Measurements from ENCODE around the gene C1orf50.

C1orf50 gene

DNA sequence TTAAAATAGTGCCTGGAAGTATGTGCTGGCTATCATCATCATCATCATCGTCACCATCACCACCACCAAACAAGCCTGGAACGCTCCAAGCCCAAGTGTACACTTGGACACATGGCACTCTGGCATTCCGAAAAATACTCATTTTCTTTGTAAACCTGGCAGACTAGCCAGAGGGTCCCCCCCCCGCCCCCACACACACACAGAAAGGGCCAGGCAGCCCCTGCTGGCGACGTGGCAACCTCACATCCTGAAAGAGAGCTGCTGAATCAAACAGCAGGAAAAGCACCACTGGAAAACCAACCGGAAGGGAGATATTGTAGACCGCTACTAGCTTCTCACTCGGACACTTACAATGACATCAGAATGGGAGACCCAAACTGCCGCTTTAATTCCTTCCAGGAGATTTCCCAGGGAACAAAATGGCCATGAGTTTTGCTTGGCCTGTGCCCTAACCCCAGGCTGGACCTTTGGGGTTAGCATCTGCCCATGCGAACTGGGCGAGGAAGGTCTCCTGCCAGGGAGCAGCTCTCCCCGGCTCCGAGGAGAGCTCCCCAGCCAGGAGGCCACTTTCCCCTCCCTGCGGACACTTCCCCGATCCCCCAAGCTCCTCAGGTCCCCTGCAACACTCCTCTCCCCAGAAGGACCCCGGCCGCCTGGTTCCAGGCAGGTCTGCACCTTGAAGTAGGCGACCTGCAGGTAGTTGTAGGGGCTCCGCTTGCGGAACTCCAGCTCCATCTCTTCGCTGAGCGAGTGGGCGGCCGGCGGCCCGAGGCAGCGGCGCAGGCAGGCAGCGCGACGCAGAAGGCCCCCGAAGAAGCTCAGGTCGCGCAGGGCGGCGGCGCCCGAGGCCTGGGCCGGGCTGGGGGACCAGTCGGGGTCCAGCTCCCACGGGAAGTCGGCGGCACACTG is 963 bp upstream of the C1orf50 start (continued):
- TF ChIP-seq ZNF670 (tag by site-specific recombination; IDR thresholded peaks at IDR 0.05; ENCODE audit: low read depth), result no peak
- no peak for TF ChIP-seq YY2 (tag by site-specific recombination; IDR thresholded peaks at IDR 0.05)
- no peak for TF ChIP-seq ZSCAN30 (tag by site-specific recombination; IDR thresholded peaks at IDR 0.05)
- peak; percentile 18; the same call in 1 of the 2 replicates for TF ChIP-seq ZNF2 (tag by site-specific recombination; IDR thresholded peaks at IDR 0.05)
- peak; percentile 44 for TF ChIP-seq ZFHX2 (tag by site-specific recombination; conservative IDR thresholded peaks at IDR 0.05)
- TF ChIP-seq, protein P1, sequence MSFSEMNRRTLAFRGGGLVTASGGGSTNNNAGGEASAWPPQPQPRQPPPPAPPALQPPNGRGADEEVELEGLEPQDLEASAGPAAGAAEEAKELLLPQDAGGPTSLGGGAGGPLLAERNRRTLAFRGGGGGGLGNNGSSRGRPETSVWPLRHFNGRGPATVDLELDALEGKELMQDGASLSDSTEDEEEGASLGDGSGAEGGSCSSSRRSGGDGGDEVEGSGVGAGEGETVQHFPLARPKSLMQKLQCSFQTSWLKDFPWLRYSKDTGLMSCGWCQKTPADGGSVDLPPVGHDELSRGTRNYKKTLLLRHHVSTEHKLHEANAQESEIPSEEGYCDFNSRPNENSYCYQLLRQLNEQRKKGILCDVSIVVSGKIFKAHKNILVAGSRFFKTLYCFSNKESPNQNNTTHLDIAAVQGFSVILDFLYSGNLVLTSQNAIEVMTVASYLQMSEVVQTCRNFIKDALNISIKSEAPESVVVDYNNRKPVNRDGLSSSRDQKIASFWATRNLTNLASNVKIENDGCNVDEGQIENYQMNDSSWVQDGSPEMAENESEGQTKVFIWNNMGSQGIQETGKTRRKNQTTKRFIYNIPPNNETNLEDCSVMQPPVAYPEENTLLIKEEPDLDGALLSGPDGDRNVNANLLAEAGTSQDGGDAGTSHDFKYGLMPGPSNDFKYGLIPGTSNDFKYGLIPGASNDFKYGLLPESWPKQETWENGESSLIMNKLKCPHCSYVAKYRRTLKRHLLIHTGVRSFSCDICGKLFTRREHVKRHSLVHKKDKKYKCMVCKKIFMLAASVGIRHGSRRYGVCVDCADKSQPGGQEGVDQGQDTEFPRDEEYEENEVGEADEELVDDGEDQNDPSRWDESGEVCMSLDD (tag by site-specific recombination; IDR thresholded peaks at IDR 0.05), result 0 out of 2 replicates have a peak, but pooled peaks have one; percentile 26
- TF ChIP-seq, protein P2, sequence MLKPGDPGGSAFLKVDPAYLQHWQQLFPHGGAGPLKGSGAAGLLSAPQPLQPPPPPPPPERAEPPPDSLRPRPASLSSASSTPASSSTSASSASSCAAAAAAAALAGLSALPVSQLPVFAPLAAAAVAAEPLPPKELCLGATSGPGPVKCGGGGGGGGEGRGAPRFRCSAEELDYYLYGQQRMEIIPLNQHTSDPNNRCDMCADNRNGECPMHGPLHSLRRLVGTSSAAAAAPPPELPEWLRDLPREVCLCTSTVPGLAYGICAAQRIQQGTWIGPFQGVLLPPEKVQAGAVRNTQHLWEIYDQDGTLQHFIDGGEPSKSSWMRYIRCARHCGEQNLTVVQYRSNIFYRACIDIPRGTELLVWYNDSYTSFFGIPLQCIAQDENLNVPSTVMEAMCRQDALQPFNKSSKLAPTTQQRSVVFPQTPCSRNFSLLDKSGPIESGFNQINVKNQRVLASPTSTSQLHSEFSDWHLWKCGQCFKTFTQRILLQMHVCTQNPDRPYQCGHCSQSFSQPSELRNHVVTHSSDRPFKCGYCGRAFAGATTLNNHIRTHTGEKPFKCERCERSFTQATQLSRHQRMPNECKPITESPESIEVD (tag by site-specific recombination; IDR thresholded peaks at IDR 0.05), result no peak
- TF ChIP-seq MZF1 (tag by site-specific recombination; IDR thresholded peaks at IDR 0.05; ENCODE audit: borderline replicate concordance), result no peak
- TF ChIP-seq, protein P3, sequence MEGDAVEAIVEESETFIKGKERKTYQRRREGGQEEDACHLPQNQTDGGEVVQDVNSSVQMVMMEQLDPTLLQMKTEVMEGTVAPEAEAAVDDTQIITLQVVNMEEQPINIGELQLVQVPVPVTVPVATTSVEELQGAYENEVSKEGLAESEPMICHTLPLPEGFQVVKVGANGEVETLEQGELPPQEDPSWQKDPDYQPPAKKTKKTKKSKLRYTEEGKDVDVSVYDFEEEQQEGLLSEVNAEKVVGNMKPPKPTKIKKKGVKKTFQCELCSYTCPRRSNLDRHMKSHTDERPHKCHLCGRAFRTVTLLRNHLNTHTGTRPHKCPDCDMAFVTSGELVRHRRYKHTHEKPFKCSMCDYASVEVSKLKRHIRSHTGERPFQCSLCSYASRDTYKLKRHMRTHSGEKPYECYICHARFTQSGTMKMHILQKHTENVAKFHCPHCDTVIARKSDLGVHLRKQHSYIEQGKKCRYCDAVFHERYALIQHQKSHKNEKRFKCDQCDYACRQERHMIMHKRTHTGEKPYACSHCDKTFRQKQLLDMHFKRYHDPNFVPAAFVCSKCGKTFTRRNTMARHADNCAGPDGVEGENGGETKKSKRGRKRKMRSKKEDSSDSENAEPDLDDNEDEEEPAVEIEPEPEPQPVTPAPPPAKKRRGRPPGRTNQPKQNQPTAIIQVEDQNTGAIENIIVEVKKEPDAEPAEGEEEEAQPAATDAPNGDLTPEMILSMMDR (tag by site-specific recombination; IDR thresholded peaks at IDR 0.05), result peak; percentile 86
- TF ChIP-seq ZNF391 (tag by site-specific recombination; IDR thresholded peaks at IDR 0.05; ENCODE audit: borderline replicate concordance, low read depth), result no peak
- TF ChIP-seq ZNF416 (tag by site-specific recombination; IDR thresholded peaks at IDR 0.05), result no peak
- TF ChIP-seq ZNF660 (tag by site-specific recombination; IDR thresholded peaks at IDR 0.05), result no peak
- TF ChIP-seq BCL11A (tag by site-specific recombination; IDR thresholded peaks at IDR 0.05; ENCODE audit: low read depth), result no peak
- TF ChIP-seq, protein P4, sequence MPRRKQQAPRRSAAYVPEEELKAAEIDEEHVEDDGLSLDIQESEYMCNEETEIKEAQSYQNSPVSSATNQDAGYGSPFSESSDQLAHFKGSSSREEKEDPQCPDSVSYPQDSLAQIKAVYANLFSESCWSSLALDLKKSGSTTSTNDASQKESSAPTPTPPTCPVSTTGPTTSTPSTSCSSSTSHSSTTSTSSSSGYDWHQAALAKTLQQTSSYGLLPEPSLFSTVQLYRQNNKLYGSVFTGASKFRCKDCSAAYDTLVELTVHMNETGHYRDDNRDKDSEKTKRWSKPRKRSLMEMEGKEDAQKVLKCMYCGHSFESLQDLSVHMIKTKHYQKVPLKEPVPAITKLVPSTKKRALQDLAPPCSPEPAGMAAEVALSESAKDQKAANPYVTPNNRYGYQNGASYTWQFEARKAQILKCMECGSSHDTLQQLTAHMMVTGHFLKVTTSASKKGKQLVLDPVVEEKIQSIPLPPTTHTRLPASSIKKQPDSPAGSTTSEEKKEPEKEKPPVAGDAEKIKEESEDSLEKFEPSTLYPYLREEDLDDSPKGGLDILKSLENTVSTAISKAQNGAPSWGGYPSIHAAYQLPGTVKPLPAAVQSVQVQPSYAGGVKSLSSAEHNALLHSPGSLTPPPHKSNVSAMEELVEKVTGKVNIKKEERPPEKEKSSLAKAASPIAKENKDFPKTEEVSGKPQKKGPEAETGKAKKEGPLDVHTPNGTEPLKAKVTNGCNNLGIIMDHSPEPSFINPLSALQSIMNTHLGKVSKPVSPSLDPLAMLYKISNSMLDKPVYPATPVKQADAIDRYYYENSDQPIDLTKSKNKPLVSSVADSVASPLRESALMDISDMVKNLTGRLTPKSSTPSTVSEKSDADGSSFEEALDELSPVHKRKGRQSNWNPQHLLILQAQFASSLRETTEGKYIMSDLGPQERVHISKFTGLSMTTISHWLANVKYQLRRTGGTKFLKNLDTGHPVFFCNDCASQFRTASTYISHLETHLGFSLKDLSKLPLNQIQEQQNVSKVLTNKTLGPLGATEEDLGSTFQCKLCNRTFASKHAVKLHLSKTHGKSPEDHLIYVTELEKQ (tag by site-specific recombination; IDR thresholded peaks at IDR 0.05; ENCODE audit: borderline replicate concordance), result no peak
- TF ChIP-seq, protein P5, sequence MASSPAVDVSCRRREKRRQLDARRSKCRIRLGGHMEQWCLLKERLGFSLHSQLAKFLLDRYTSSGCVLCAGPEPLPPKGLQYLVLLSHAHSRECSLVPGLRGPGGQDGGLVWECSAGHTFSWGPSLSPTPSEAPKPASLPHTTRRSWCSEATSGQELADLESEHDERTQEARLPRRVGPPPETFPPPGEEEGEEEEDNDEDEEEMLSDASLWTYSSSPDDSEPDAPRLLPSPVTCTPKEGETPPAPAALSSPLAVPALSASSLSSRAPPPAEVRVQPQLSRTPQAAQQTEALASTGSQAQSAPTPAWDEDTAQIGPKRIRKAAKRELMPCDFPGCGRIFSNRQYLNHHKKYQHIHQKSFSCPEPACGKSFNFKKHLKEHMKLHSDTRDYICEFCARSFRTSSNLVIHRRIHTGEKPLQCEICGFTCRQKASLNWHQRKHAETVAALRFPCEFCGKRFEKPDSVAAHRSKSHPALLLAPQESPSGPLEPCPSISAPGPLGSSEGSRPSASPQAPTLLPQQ (tag by site-specific recombination; IDR thresholded peaks at IDR 0.05), result 0 out of 2 replicates have a peak, but pooled peaks have one; percentile 35
- TF ChIP-seq ZNF561 (tag by site-specific recombination; IDR thresholded peaks at IDR 0.05; ENCODE audit: borderline replicate concordance), result peak; percentile 44; the same call in 1 of the 2 replicates
- peak; percentile 28; the same call in 1 of the 2 replicates for TF ChIP-seq ZNF596 (tag by site-specific recombination; IDR thresholded peaks at IDR 0.05)
- TF ChIP-seq ZNF394 (tag by site-specific recombination; IDR thresholded peaks at IDR 0.05; ENCODE audit: borderline replicate concordance), result 0 out of 2 replicates have a peak, but pooled peaks have one; percentile 12
- peak; percentile 75 for TF ChIP-seq ZNF629 (tag by site-specific recombination; IDR thresholded peaks at IDR 0.05)
- TF ChIP-seq ZNF350 (tag by site-specific recombination; IDR thresholded peaks at IDR 0.05), result no peak
- TF ChIP-seq ZNF155 (tag by site-specific recombination; IDR thresholded peaks at IDR 0.05), result no peak
- TF ChIP-seq ZXDB (tag by site-specific recombination; IDR thresholded peaks at IDR 0.05), result peak; percentile 85
- TF ChIP-seq ZNF140 (tag by site-specific recombination; IDR thresholded peaks at IDR 0.05), result no peak
- no peak for TF ChIP-seq ZNF658 (tag by site-specific recombination; IDR thresholded peaks at IDR 0.05)
- TF ChIP-seq MEIS1 (CRISPR knock-in tag; IDR thresholded peaks at IDR 0.05; ENCODE audit: borderline replicate concordance), result no peak
- TF ChIP-seq GLI2 (tag by site-specific recombination; IDR thresholded peaks at IDR 0.05; ENCODE audit: borderline replicate concordance, low read depth), result no peak
